OCI-LY7 (cell line): ENCODE data around the gene PCSK7.

Experiments
- CTCF ChIP-seq: fragments of 200-600 bp; sonication (generic); conservative IDR thresholded peaks from 2 replicates; pipeline ENCODE4 v1.5.1; 2014; ENCODE audit warnings: mild to moderate bottlenecking, antibody characterized with exemption, low read length, moderate library complexity, mixed read lengths
- EZH2phosphoT487 ChIP-seq: fragments of 200-600 bp; sonication (generic); IDR thresholded peaks from 2 replicates; pipeline ENCODE4 v1.6.1; 2018; ENCODE audit warnings: low read depth, borderline replicate concordance, mild to moderate bottlenecking, mixed run types, antibody characterized with exemption, low read length, moderate library complexity, mixed read lengths

GRCh38 chr11:117200813-117201657, 30.8 kb downstream of the PCSK7 start:
- TF ChIP-seq CTCF (no peak), EZH2phosphoT487 (no peak)
